ENCODE measurements around the gene SLC12A8.

GRCh38 chr3:125069452-125069851 is 143.1 kb downstream of the SLC12A8 start:
- TF ChIP-seq CTCF (IDR thresholded peaks at IDR 0.05) (no peak), POLR2AphosphoS5 (IDR thresholded peaks at IDR 0.05) (no peak), POLR2A (IDR thresholded peaks at IDR 0.05) (no peak), EP300 (IDR thresholded peaks at IDR 0.05) (no peak)

Data from stomach (tissue), 4 donors.